GM08714 (cell line): ENCODE data around the gene CCDC148.
A peak's percentile ranks its signal among the peaks of the same experiment; 100 is the strongest.
"Not testable (repeated sequence)": the region's sequence is repeated elsewhere in the genome, so short reads cannot be mapped to it uniquely, and the experiment has no call there.

Experiments
- H3K4me3 ChIP-seq: fragments of 200-500 bp; sonication (Bioruptor generic); 2 replicates; pipeline ENCODE4 v1.5.1; 2014; ENCODE audit warnings: mild to moderate bottlenecking, low read length, inconsistent platforms
- ZNF274 ChIP-seq: IDR thresholded peaks from 2 replicates; pipeline ENCODE4 v1.6.1; 2012; ENCODE audit warnings: mild to moderate bottlenecking, low read depth, low read length

The CCDC148 gene

GRCh38 chr2:158467248-158467647 lies 10.7 kb upstream of the CCDC148 start:
- no peak overlapping the region for H3K4me3 ChIP-seq
- no peak for TF ChIP-seq ZNF274

DNA sequence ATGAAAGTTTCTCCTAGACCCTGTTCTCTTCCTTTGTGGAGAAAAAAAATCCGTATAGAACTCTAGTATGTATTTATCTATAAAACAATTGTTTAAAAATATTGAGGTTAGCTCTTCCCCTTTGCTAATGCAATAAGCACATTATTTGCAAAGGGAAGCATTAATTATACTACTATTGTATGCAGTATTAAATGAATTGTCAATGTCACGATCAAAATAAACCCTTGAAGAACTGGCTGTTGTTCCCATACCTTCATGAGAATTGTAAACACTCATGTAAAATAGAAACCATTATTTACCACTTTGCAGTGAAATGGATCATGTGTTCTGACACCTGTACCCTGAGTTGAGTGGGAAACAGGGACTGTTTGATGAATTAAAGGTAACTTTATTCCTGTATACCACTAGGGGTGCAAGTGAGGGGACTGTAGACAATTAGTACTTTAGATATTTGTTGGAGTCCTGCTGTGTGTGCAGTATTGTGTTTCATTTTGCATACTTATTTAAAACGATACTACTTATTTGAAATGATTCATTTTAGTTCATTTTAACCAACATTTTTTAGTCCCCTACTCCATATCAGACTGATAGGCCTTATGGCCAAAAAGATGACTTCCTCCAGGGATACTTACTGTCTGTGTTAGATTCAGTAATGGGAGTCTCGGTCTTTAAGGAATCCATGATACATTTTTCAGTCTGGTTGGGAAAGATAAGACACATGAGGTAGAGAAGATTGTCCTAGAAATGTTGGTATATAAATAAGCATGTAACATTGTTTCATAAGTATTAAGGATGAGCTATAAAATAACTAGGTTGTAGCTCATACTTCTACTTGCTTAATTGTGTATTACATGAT lies 8.1 kb upstream of the CCDC148 start:
- no peak overlapping the region for H3K4me3 ChIP-seq
- no peak for TF ChIP-seq ZNF274

DNA sequence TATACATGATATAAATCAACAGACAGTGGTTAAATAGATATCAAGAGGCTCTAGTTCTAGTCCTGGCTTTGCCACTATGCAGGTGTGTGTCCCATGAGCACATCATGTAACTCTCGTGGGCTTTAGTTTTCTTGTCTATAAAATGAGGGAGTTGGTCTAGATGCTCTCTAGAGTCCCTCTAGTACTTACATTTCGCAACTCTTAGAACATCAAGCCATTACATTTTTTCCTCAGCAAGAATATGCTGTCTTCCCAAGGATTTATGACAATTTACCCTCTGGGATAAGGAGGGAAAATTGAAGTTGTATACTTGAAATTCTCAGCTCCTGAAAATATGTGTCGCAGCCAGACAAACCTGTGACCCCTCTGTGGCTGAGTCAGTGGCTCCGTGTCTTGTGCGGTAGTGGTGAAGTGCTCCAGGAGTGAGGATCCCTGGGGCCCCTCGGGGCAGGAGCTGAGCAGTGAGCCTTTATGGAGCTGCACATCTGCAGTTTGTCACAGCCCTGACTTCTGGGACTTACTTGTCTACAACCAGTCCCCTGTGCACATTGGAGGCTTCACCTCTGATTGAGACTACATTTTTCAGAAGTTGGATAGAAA lies 7.0 kb upstream of the CCDC148 start:
- H3K4me3 ChIP-seq, result no peak overlapping the region
- TF ChIP-seq ZNF274, result no peak

- TF ChIP-seq ZNF274, result no peak
- H3K4me3 ChIP-seq, result no peak overlapping the region
These were observed 4.2 kb upstream of the CCDC148 start for GRCh38 chr2:158460632-158461297.

DNA sequence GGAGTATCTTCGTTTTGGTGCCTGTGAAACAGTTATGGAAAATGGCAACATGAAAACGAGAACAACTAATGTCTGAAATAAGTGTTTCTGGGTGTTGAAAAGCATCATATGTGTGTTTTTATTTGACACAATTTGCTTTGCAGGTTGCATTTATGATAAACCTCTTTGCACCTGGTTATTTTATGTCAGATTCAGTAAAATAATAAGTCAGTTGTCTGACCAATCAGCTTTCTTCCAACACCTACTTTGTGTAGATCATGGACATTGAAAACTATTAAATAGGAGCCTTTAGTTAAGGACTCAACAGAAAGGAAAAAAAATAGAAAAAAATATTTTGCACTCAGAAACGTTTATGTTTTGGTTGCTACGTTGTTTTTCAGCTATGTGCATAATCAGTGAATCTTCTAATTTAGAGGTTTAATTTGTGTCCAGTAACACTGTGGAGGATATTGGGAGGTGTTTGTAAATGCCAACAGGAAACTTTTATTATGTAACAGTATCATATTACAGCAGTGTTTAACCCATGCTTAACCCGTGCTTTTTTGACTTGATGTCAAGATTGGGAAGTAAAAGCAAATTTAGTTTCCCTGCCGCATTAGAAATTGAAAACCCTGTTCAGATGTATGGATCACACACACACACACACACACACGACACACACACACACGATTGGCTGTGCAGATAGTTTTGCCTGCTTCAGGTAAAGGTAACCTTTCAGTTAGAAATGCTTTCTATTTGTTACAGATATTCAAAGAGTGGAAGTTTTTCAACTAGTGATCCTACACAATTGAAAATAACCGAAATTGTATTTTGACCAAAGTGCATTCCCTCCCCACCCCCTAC lies 2.8 kb upstream of the CCDC148 start:
- no peak overlapping the region; the same call in 1 of the 2 replicates for H3K4me3 ChIP-seq
- TF ChIP-seq ZNF274, result no peak

DNA sequence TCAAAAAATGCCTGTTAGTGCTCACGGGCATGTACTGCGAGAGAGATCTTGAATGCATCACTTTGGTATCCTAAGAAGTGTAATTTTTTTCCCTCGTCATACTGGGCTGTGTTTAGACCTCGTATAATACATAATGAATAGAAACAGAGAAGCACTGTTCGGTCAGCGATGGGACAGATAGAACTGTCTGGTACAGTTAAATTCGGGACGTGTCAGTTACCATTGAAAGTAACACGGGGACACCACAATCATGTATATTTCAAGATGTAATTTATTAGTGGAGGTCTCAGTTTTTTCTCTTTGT lies 2.0 kb upstream of the CCDC148 start:
- H3K4me3 ChIP-seq, result peak overlapping the region; percentile 93
- TF ChIP-seq ZNF274, result no peak

GRCh38 chr2:158457826-158458616 lies 1.5 kb upstream of the CCDC148 start:
- no peak for TF ChIP-seq ZNF274
- H3K4me3 ChIP-seq, result peak overlapping the region; percentile 93

DNA sequence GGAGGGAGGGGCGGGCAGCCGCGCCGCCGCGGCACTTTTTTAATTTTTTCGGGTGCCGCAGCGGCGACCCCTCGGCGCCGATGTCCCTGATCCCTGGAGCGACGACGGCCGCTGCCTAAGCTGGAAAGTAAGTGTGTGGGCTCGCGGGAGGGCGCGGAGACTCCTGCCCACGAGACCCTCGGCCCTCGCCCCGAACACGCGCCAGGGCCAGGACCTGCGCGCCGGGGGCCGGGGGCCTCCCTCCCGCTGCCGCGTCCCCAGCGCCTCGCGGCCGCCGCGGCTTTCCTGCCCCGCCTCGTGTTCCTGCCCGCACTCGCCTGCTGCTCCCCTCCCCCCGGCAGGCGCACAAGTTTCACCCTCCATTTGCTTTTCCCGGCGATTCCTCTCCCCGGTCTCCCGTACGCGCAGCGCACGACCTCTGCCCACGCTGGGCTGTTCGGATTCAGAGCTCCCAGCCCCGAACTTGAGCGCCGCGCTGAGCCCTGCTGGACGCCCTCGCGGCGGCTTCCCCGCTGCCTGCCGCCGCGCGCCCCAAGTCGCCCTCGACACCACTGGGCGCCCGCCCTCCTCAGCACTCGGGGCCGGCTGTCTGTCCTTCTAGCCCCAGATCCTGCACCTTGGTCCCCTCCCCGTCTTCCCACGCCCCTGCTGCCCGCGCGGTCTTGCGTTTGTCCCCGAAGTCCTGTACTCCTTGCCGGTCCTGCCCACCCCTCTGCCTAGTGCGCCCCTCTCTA lies 706 bp upstream of the CCDC148 start:
- peak overlapping the region; percentile 93 for H3K4me3 ChIP-seq
- TF ChIP-seq ZNF274, result no peak

- no peak overlapping the region for H3K4me3 ChIP-seq
- TF ChIP-seq ZNF274, result no peak
These were observed 12.9 kb downstream of the CCDC148 start for GRCh38 chr2:158443606-158444005.

GRCh38 chr2:158439062-158439461 lies 17.5 kb downstream of the CCDC148 start:
- H3K4me3 ChIP-seq, result not testable (repeated sequence)

- not testable (repeated sequence) for H3K4me3 ChIP-seq
These were observed 22.8 kb downstream of the CCDC148 start for GRCh38 chr2:158433716-158434115.

- TF ChIP-seq ZNF274, result no peak
- H3K4me3 ChIP-seq, result no peak overlapping the region
These were observed 24.4 kb downstream of the CCDC148 start for GRCh38 chr2:158432117-158432516.

- no peak for TF ChIP-seq ZNF274
- H3K4me3 ChIP-seq, result no peak overlapping the region
These were observed 42.0 kb downstream of the CCDC148 start for GRCh38 chr2:158414538-158414937.
